Measurements from ENCODE around the gene TSN. TPM values are rescaled to one million over a fixed set of nuclear protein-coding genes. Genes with fewer than 3 reads are reported as not detected.

Gene TSN
- total RNA-seq, 2 donors from 2014 or later = 71.5 to 79.8 TPM

GRCh38 chr2:121793816-121794215, 38.4 kb downstream of the TSN start:
- Histone ChIP-seq H3K27ac (ENCODE audit: low read depth, low read length) (no peak overlapping the region), H3K9me3 (ENCODE audit: control insufficient read depth, low read length) (peaks cover 2% of the 10 kb centered on the region), H3K9ac (ENCODE audit: extremely low read depth, low read length, poor library complexity, severe bottlenecking) (no peak overlapping the region), H3K4me1 (ENCODE audit: control insufficient read depth, insufficient read depth, low read length) (no peaks in the 10 kb centered on the region), H3K4me3 (ENCODE audit: low read length) (no peak overlapping the region), H3K27me3 (ENCODE audit: control insufficient read depth, insufficient read depth, low read length, poor library complexity, severe bottlenecking) (no peaks in the 10 kb centered on the region), H3K36me3 (ENCODE audit: control insufficient read depth, insufficient read depth, low read length) (no peaks in the 10 kb centered on the region)
- DNase-seq = peak; percentile 33
- Mint-ChIP-seq H3K36me3 (ENCODE audit: low read depth) (no peaks in the 10 kb centered on the region), H3K27ac (no peak overlapping the region), H3K9me3 (peaks cover 4% of the 10 kb centered on the region), H3K4me1 (peaks cover 19% of the 10 kb centered on the region), H3K4me3 (no peak overlapping the region), H3K27me3 (ENCODE audit: insufficient read depth) (peaks cover 3% of the 10 kb centered on the region)
- TF ChIP-seq, protein P1, sequence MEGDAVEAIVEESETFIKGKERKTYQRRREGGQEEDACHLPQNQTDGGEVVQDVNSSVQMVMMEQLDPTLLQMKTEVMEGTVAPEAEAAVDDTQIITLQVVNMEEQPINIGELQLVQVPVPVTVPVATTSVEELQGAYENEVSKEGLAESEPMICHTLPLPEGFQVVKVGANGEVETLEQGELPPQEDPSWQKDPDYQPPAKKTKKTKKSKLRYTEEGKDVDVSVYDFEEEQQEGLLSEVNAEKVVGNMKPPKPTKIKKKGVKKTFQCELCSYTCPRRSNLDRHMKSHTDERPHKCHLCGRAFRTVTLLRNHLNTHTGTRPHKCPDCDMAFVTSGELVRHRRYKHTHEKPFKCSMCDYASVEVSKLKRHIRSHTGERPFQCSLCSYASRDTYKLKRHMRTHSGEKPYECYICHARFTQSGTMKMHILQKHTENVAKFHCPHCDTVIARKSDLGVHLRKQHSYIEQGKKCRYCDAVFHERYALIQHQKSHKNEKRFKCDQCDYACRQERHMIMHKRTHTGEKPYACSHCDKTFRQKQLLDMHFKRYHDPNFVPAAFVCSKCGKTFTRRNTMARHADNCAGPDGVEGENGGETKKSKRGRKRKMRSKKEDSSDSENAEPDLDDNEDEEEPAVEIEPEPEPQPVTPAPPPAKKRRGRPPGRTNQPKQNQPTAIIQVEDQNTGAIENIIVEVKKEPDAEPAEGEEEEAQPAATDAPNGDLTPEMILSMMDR (conservative IDR thresholded peaks at IDR 0.05) = no peak
- 90% methylated on average over 2 to 3 of the region's 3 CpGs for WGBS, 2 experiments (ENCODE audit: insufficient coverage in 1 of 2, insufficient read length in 1 of 2)

DNA sequence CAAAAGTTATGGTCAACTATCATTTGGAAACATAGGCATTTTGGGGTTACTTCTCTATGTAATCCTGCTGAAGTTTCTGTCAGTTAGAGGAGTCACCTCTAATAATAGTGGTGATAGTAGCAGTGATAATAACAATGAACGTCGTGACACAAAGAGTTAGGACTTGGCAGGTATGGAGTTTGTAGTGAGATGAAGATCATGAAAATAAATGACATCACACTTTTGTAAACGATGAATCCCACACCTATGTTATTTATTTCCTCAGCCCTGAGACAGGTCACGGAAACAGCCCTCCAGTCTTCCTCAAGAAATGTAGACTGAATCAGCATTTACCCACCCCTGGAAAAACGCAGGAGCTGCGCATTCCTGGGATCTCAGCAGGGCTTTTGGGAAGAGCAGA, 38.8 kb downstream of the TSN start:
- H3K36me3 Mint-ChIP-seq (ENCODE audit: low read depth) = no peaks in the 10 kb centered on the region
- H3K4me1 ChIP-seq (ENCODE audit: control insufficient read depth, insufficient read depth, low read length) = no peaks in the 10 kb centered on the region
- H3K9me3 ChIP-seq (ENCODE audit: control insufficient read depth, low read length) = no peaks in the 10 kb centered on the region
- H3K4me1 Mint-ChIP-seq = peaks cover 19% of the 10 kb centered on the region
- H3K27me3 Mint-ChIP-seq (ENCODE audit: insufficient read depth) = peaks cover 3% of the 10 kb centered on the region
- H3K36me3 ChIP-seq (ENCODE audit: control insufficient read depth, insufficient read depth, low read length) = no peaks in the 10 kb centered on the region
- no peak overlapping the region for H3K27ac ChIP-seq (ENCODE audit: low read depth, low read length)
- no peak overlapping the region for H3K27ac Mint-ChIP-seq
- H3K4me3 Mint-ChIP-seq = no peak overlapping the region
- no peak overlapping the region for H3K4me3 ChIP-seq (ENCODE audit: low read length)
- peaks cover 2% of the 10 kb centered on the region for H3K9me3 Mint-ChIP-seq
- no peaks in the 10 kb centered on the region for H3K27me3 ChIP-seq (ENCODE audit: control insufficient read depth, insufficient read depth, low read length, poor library complexity, severe bottlenecking)
- H3K9ac ChIP-seq (ENCODE audit: extremely low read depth, low read length, poor library complexity, severe bottlenecking) = no peak overlapping the region
- no peak for DNase-seq
- TF ChIP-seq, protein P1 (conservative IDR thresholded peaks at IDR 0.05) = no peak
- 86 to 87% methylated on average over 4 to 6 of the region's 6 CpGs for WGBS, 2 experiments (ENCODE audit: insufficient coverage in 1 of 2, insufficient read length in 1 of 2)

- Histone ChIP-seq H3K27me3 (ENCODE audit: control insufficient read depth, insufficient read depth, low read length, poor library complexity, severe bottlenecking) (no peaks in the 10 kb centered on the region), H3K4me1 (ENCODE audit: control insufficient read depth, insufficient read depth, low read length) (no peaks in the 10 kb centered on the region), H3K9ac (ENCODE audit: extremely low read depth, low read length, poor library complexity, severe bottlenecking) (no peak overlapping the region), H3K4me3 (ENCODE audit: low read length) (no peak overlapping the region), H3K27ac (ENCODE audit: low read depth, low read length) (no peak overlapping the region), H3K9me3 (ENCODE audit: control insufficient read depth, low read length) (no peaks in the 10 kb centered on the region), H3K36me3 (ENCODE audit: control insufficient read depth, insufficient read depth, low read length) (no peaks in the 10 kb centered on the region)
- TF ChIP-seq, protein P1 (conservative IDR thresholded peaks at IDR 0.05) = no peak
- Mint-ChIP-seq H3K27ac (no peak overlapping the region), H3K36me3 (ENCODE audit: low read depth) (no peaks in the 10 kb centered on the region), H3K27me3 (ENCODE audit: insufficient read depth) (peaks cover 3% of the 10 kb centered on the region), H3K9me3 (no peaks in the 10 kb centered on the region), H3K4me3 (no peak overlapping the region), H3K4me1 (peaks cover 6% of the 10 kb centered on the region)
- 93 to 94% methylated on average over 2 to 4 of the region's 4 CpGs for WGBS, 2 experiments (ENCODE audit: insufficient coverage in 1 of 2, insufficient read length in 1 of 2)
- no peak for DNase-seq
Observed at GRCh38 chr2:121796239-121796638, 40.8 kb downstream of the TSN start.
